Psoas muscle (tissue), 8 donors: ENCODE results near the gene ZC3H4. TPM values are rescaled to one million over a fixed set of nuclear protein-coding genes. Genes with fewer than 3 reads are reported as not detected.
A peak's percentile ranks its signal among the peaks of the same experiment; 100 is the strongest.

ENCODE experiments used
- ATAC-seq, 4 donors: fragments of 200-7000 bp; cut with Tn5 transposase; one replicate each; pipeline ENCODE4 v1.9.1; 2020; ENCODE audit warnings: moderate library complexity in 3 of 4, mild to moderate bottlenecking in 2 of 4
- DNase-seq, 2 donors: peaks; one replicate each; pipeline ENCODE4 v3.0.0-alpha.2; 2020
- H3K27ac ChIP-seq: fragments of 200-600 bp; one replicate; pipeline ENCODE4 v1.8.0; 2022
- H3K27me3 ChIP-seq, 3 donors: fragments of 200-600 bp in 1 of 3; one replicate each; pipeline versions ENCODE4 v1.6.1 to v1.8.0; 2013 to 2022; ENCODE audit warnings: low read length in 2 of 3, mild to moderate bottlenecking in 2 of 3, moderate library complexity in 1 of 3; ENCODE audit not compliant: insufficient read depth in 3 of 3
- H3K36me3 ChIP-seq, 2 donors: fragments of 200-600 bp in 1 of 2; one replicate each; pipeline versions ENCODE4 v1.6.1 to v1.8.0; 2013 to 2022; ENCODE audit warnings: low read depth in 1 of 2, mild to moderate bottlenecking in 1 of 2, moderate library complexity in 1 of 2; ENCODE audit not compliant: insufficient read depth in 1 of 2
- H3K4me1 ChIP-seq: fragments of 200-600 bp; one replicate; pipeline ENCODE4 v1.8.0; 2022
- H3K4me3 ChIP-seq: fragments of 200-600 bp; one replicate; pipeline ENCODE4 v1.8.0; 2022; ENCODE audit warnings: mild to moderate bottlenecking
- H3K9me3 ChIP-seq: fragments of 200-600 bp; one replicate; pipeline ENCODE4 v1.8.0; 2022
- WGBS, 3 donors: extraction: QIAGEN DNeasy Blood & Tissue Kit; methylation state at CpG; one replicate each; pipeline versions ENCODE4 v1.1.6 to v1.1.7; 2013; 5-methylcytosine and 5-hydroxymethylcytosine counted together
- intact Hi-C, 2 donors: fragments of 100-400 bp; cut with DNase I; formaldehyde crosslinking; loops; one replicate each; pipeline versions ENCODE4 v1.11.0 to v1.14.2; 2022
- polyA plus RNA-seq, 3 donors: library from polyadenylated mRNA; stranded (reverse); fragments of 200-250 nt; gene quantifications; one replicate each; pipeline ENCODE4 v1.2.3, GENCODE V29; 2013
- total RNA-seq, 4 donors: library from RNA; stranded (reverse); fragmentation: NEBNext Ultra II Directional in 2 of 4; extraction: Animal tissue kit (Norgen Biotek cat#: 25700) in 2 of 4; gene quantifications; one replicate each; pipeline versions ENCODE4 v1.2.1 to v1.2.4, GENCODE V29; 2021 to 2023
- TF ChIP-seq, protein P1 (sequence below): fragments of 200-600 bp; IDR thresholded peaks from one replicate; pipeline ENCODE4 v1.8.0; 2022; ENCODE audit warnings: antibody characterized with exemption
- donor health status: healthy with polysubstance abuse.
- donor health status: DM: no; HTN: no; CAD: no; lungs with moderate emphysema.
- donor health status: Bipolar disorder and iron deficiency.
- donor health status: healthy.
- donor health status: DM: yes; HTN: yes; CAD: no.
- donor health status: DM: no; HTN: no; CAD: no.
- donor health status: DM: no; HTN: no; CAD: no.
- donor health status: DM: yes; HTN: yes; CAD: no.

The ZC3H4 gene
- total and polyA plus RNA-seq, 7 donors, result 4.4 to 35.8 (median 24.3) TPM

- DNase-seq, result no peak
- intact Hi-C loops, result no loop called here
- Histone ChIP-seq H3K27ac (no peak overlapping the region), H3K36me3 (no peaks in the 10 kb centered on the region), H3K9me3 (no peaks in the 10 kb centered on the region), H3K4me1 (no peaks in the 10 kb centered on the region), H3K4me3 (peak overlapping the region; percentile 96), H3K27me3 (no peaks in the 10 kb centered on the region)
- WGBS, 3 donors, result 85 to 90% (median 86%) methylated on average over 13 of the region's 13 CpGs
- ATAC-seq, result no peak
- TF ChIP-seq, protein P1, sequence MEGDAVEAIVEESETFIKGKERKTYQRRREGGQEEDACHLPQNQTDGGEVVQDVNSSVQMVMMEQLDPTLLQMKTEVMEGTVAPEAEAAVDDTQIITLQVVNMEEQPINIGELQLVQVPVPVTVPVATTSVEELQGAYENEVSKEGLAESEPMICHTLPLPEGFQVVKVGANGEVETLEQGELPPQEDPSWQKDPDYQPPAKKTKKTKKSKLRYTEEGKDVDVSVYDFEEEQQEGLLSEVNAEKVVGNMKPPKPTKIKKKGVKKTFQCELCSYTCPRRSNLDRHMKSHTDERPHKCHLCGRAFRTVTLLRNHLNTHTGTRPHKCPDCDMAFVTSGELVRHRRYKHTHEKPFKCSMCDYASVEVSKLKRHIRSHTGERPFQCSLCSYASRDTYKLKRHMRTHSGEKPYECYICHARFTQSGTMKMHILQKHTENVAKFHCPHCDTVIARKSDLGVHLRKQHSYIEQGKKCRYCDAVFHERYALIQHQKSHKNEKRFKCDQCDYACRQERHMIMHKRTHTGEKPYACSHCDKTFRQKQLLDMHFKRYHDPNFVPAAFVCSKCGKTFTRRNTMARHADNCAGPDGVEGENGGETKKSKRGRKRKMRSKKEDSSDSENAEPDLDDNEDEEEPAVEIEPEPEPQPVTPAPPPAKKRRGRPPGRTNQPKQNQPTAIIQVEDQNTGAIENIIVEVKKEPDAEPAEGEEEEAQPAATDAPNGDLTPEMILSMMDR, result no peak
Observed at GRCh38 chr19:47047272-47047762, 66.3 kb downstream of the ZC3H4 start.

- WGBS, 3 donors, result 91 to 95% (median 93%) methylated on average over 34 to 45 of the region's 45 CpGs
- Histone ChIP-seq H3K27ac (no peak overlapping the region), H3K4me3 (no peak overlapping the region), H3K9me3 (no peaks in the 10 kb centered on the region), H3K27me3 (no peaks in the 10 kb centered on the region), H3K4me1 (no peaks in the 10 kb centered on the region), H3K36me3 (no peaks in the 10 kb centered on the region)
- ATAC-seq, result no peak
- TF ChIP-seq, protein P1, result no peak
- intact Hi-C loops, result no loop called here
- DNase-seq, result no peak
Observed at GRCh38 chr19:47045867-47046470, 67.6 kb downstream of the ZC3H4 start.

GRCh38 chr19:47044946-47045866 lies 68.4 kb downstream of the ZC3H4 start:
- no peak for ATAC-seq
- H3K4me1 ChIP-seq, result no peaks in the 10 kb centered on the region
- TF ChIP-seq, protein P1, result no peak
- intact Hi-C loops, result no loop called here
- no peak overlapping the region for H3K27ac ChIP-seq
- no peak overlapping the region for H3K4me3 ChIP-seq
- no peak for DNase-seq
- WGBS, 3 donors, result 94 to 95% (median 94%) methylated on average over 45 to 56 of the region's 56 CpGs
- H3K27me3 ChIP-seq, result no peaks in the 10 kb centered on the region
- H3K9me3 ChIP-seq, result no peaks in the 10 kb centered on the region
- no peaks in the 10 kb centered on the region for H3K36me3 ChIP-seq

DNA sequence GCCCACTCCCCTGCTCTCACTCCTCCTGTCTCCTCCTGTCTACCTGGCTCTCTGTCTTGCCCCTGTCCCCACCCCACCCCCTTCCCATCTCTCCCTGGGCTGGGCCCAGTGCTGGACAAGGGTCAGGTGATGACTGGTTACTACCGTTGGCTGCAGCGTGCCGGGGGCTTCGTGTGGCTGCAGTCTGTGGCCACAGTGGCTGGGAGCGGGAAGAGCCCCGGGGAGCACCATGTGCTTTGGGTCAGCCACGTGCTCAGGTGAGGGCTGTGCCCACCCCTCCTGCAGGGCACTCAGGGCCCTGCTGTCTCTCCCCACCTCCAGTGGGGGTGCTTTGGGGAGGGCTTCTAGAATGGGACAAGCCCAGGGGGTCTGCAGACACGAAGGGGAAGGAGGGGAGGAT lies 72.7 kb downstream of the ZC3H4 start:
- ATAC-seq (no peak), DNase-seq (no peak)
- TF ChIP-seq, protein P1, result no peak
- H3K9me3 ChIP-seq, result no peaks in the 10 kb centered on the region
- H3K4me1 ChIP-seq, result no peaks in the 10 kb centered on the region
- no peak overlapping the region for H3K4me3 ChIP-seq
- no peaks in the 10 kb centered on the region for H3K27me3 ChIP-seq
- H3K27ac ChIP-seq, result no peak overlapping the region
- intact Hi-C loops, result no loop called here
- WGBS, 3 donors, result 62 to 77% (median 76%) methylated on average over 8 of the region's 8 CpGs
- H3K36me3 ChIP-seq, result no peaks in the 10 kb centered on the region
